Iris pigment epithelial cell (primary cell): ENCODE measurements around the gene NHS.
"Not testable (repeated sequence)": the region's sequence is repeated elsewhere in the genome, so short reads cannot be mapped to it uniquely, and the experiment has no call there.

Source experiments
- DNase-seq: peaks from one replicate; pipeline ENCODE4 v3.0.0-alpha.2; 2011; ENCODE audit warnings: low read depth

The NHS gene

DNA sequence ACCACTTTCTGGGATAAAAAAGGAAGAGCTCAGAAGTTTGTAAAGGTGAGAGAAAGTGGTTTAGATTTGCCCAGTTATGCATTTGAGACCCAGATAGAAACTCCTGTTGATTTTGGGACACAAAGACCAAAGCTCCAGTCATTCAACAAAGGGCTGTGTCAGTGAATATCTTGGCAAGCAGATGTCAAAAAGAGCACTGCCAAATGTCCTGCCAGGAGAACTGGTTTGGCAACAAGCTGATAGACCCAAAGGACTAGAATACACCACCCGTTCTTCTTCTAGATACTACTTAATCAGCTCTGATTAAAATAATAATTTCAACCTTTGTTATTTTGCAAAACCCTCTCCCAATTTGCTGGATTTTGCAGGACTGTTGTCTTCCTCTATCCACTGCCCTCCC is 121.4 kb downstream of the NHS start:
- no peak for DNase-seq

DNA sequence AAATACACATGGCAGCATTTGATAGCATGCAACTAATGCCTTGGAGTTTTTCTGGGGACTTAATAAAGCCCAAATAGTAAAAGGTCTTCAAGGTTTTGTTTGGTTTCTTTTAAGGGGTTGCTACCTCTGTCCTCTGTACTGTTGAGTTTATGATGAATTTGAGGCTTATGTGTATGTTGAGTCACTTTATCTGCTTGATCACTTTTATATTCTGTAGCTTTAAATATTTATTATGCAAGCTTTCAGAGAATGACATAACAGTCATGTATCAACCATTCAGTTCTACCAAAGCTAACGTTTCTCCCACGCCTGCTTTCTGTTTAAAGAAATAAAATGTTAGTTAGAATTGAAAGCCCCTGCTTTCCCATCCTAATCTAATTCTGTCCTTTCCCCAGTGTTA is 122.2 kb downstream of the NHS start:
- no peak for DNase-seq

DNA sequence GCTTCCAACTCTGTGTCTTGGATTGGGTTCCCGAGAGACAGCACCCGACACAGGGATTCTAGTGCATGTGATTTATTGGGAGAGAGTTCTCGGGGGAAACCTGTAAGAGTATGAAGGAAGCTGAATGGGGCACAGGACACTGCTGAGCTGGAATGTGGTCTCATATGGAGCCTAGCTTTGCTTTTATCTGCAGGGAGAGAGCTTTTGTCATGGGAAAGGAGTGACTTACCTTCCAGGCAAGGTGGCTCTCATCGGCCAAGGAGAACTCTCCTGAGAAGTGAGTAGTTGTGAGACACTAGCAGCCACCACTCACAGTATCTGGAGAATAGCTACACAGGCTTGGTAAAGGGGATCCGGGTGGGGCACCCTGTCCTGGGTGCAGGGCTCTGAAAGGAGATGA is 124.5 kb downstream of the NHS start:
- no peak for DNase-seq

DNA sequence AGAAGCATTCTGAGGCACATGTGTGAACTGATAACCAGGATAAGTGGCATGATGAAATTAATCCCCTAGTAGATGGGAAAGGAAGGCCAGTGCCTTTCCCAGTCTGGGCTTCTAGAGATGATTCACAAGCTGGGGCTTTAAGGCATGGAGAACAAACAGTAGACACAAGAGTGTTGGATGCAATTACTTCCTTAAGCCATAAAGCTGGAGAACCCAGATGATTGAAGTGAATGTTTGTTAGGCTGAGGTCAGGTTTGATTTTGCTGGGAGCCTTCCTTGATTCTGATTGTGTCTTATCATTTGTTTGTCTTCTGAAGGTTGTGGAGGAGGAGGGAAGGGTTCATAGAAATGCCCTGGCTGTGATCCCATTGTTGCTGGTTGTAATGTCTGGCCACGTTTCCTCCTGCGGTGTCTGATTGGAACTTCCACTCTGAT is 125.2 kb downstream of the NHS start:
- peak; percentile 33 for DNase-seq

DNA sequence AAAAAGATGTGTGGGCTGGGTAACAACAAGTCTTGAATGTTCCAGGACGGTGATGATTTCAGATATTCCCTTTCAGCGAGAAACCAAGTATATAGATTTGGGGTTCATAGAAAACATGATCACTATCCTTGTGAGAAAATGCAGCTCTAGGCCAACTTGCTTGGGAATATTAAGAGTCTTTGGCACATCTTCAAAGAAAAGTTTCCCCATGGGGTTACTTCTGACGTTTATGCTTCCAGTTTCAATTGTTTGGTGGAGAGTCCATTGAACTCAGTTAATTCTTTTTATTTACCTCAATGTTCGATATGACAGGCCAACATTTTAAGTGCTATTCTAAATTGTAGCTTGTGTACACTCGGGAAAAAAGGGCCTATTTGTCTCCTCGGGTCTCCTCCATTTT is 126.7 kb downstream of the NHS start:
- no peak for DNase-seq

DNA sequence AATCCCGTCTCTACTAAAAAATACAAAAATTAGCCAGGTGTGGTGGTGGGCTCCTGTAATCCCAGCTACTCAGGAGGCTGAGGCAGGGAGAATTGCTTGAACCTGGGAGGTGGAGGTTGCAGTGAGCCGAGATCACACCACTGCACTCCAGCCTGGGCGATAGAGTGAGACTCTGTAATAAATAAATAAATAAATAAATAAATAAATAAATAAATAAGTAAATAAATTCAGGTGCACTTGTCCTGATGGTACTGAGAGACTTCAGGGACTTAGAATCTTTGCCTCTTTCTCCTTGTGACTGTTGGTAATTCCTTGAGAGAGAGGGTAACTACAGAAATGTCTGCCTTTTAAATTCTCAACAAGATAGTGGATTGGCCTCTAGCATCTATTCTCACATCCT is 131.4 kb downstream of the NHS start:
- DNase-seq: not testable (repeated sequence)

DNA sequence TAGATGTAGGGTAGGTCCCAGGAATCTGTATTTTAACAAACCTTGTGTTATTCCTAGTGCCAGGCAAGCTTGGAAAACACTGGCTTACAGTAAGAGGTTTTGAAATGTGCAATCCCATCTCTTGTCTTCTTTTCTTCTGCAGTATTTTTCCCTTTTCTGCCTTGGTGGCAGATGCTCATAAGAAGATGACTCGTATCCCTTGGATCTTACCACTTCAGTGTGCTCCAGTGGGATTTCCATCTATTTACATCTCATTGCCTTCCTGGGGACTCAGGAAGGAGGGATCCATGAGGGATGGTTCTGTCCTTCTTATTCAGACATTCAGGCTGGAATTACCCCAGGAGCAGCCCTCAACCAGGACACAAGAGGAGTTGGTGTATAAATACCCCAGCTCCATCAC is 136.6 kb downstream of the NHS start:
- no peak for DNase-seq

DNA sequence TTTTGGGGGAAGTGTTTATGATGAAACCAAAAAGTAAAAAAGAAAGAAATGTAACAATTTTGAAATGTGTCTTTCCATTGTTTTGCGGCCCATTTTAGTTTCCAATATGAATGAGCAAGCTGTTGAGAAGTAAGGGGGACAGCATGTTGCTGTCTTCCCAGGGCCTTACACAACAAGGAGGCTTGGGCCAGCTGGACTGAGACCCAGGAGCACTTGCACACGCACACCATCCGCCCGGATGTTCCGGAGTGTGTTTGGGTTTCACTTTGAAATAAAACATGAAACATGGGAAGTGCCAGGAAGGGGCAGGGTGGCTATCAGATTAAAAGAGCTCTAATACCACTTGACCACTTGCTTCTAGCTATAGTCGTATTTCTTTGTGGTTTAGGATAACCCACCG is 144.4 kb downstream of the NHS start:
- no peak for DNase-seq

DNA sequence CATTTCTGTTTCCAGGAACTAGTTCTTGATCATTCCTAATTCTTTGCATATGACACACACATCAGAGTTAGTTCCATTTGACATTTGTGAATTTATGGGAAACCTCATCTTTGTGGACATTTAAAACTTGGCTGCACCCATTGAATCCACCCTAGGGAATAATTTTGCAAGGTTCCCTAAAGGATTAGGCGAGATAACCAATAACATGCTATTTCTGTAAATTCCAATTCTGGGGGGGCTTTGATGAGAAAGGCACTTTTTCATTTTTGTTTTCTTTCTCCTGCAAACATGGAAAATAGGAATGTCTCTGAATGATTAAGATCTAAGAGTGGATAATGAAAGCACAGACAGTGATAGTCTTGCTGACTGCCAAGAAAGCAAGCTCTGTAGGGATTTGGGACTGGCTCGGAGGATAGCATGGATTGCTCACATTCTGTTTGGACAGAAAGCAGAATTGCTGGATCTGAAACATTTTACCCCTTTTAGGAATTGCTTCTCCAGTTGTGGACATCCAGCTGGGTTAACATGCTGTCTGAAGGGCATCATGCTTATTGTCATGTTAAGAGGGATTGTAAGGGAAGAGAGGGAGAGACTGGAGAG is 145.1 kb downstream of the NHS start:
- DNase-seq: no peak

DNA sequence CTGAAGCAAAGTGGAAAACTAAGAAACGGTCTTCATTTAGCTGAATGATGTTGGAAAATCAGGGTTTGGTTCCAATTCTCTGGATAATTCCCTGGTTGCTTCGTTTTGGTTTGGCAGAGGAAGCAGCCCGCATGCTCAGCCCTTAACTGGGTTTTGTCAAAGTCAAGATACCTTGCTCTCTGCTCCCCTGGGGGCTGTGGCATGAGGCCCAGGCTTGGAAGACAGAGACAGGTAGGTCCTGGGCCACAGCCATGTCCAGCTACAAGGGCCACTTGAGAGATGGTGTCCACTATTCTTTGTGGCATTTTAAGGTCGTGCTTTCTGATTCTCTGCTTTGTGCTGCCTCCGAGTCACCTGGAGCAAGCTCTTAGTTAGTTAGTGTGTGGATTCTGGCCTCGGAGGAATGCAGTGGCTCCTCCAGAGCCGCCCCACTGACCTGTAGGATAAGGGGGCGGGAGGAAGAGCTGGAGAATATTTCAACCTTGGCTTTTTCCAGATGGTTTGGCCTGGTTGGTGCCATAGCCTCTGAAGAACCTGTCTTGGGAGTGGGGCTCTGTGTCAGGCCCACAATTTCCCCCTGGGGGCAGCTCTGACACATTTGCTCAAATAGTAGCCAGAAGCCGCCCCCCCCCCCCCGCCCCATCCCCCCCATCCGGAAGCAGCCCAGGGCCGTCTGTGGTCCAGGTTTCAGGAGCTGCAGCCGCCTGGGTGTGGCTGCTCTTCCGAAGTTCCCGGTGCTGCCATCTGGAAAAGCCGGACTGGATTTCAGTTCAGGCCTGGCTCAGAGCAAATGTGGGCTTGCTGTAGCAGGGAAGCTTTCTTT is 147.1 kb downstream of the NHS start:
- DNase-seq: peak; percentile 19

DNA sequence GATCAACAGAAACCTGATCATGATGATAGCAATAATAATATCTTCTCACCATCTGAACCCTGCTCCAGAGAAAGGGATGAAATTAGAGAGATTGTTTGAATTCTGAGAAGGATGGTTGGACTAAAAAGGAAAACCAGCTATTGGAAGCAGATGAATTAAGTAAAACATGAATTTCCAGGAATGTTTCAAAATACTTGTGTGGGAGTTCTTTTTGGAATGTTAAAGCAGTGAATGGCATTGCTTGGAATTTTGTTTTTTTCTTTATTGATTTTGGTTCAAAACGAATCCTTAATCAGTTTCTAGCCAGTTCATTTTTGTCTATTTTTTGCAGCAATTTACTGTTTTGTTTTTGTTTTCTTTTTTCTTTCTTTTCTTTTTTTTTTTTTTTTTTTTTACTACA is 150.3 kb downstream of the NHS start:
- no peak for DNase-seq

DNA sequence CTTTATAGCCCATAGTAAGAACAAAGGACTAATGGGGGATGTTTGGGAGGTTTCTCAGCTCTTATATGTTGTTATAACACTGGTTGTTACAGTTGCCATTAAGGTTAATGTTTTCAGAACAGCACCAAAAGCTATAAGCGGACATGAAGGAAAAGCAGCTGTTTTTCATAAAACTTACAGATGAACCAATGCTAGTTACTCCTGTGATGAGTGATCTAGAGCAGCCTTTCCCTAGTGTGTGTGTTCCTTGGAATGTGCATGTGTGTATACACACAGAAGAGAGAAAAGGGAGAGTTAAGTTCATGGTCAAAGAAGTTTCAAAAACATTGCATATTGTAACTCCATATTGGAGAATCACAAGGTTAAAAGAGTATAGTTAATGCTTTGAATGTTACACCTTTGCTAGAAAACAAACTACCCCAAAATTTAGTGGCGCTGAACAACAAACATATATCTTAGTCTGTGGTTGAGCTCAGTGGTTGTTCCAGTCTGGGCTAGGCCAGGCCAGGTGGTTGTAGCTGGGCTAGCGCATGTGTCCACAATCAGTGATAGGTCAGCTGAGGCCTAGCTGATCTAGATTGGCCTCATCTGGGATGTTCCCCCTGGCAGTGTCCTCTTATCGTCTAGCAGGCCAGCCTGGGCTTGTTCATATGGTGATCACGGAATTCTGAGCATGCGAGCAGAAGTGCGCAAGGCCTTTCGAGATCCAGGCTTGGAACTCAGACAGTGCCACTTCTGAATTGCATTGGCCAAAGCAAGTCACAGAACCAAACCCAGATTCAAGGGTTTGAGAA is 151.0 kb downstream of the NHS start:
- no peak for DNase-seq

DNA sequence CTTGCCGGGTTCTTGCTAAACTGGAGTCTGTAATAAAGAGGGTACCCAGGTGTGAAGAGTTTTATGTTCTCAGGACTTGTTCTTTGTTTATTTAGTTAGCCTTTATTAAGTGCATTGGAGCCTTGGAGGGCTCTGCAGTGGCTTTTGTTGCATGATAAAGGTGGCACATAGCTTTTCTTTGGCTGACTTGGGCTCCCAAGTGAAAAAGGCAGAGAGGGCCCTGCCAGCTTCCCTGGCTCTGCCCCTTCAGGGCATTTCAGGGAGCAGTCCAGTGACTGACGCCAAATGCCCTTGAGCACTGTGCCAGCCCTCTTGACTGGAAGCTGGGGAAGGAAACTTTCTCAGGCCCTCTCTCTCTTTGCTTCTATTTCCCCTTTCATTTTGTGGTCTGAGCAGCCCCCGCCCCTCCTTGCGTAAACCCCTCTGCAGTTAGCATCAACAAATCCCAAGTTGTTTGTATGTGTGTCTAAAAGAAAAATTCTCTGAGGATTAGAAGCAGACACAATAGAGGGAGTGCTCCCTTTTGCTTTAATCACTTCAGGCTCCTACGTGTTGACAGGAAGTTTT is 152.2 kb downstream of the NHS start:
- DNase-seq: no peak

DNA sequence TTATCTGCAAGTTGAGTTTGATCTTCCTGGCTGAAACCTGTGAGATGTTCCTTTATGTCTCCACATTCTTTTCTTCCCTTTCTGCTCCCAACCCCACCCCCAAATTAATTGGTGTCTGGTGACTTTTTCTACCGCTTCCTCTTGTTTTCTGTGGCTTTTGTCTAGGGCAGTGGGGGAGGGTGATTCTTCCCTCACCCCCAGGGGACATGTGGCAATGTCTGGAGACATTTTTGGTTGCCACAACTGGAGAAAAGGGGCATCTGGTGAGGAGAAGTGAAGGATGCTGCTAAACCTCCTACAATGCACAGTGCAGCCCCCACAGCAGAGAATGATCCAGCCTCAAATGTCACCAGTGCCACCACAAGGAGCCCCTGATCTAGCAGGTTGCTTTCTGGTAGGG is 152.9 kb downstream of the NHS start:
- DNase-seq: no peak

DNA sequence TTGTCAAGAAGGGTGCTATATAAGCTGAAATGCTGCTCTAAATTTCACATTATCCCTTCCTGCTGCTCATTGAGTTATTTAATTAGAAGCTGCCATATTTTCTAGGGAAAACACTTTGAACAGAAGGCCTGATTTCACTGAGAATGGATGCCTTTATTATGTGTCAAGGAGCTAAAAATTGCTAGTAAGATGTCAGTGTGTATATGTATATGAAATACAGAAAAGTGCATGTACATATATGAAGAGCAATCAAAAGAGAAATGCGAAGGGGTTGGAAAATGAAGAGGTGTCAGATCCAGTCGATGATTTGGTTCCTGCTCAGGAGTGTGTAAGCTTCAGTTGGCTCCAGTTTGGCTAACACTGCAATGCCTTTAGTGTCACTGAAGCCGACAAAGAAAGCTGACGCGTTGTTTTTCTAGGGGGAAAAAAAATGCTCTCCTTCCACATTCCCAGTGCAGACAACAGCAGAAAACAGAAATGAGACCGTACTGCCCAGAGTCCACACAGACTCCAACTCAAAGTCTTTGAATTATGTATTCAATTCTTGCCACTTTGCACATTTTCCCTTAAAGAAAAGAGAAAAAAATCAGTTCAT is 154.2 kb downstream of the NHS start:
- no peak for DNase-seq

DNA sequence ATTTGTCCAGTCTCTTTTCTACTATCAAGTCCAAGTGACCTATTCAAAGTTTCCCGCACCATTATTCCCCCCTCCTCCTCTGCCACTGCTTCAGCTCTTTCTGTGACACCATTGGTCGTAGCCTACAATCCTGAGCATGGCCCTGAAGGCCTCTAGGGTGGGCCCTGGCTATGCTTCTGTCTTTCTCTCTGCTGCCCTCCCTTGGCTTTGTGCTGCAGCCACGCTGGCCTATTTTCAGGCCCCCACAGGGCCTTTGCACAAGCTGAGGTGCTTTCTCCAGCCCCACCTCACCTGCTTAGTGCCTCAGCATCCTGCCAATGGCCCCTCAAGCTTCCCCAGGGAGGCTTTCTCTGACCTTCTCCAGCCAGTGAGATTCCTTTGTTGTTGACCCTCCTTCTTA is 156.5 kb downstream of the NHS start:
- no peak for DNase-seq

DNA sequence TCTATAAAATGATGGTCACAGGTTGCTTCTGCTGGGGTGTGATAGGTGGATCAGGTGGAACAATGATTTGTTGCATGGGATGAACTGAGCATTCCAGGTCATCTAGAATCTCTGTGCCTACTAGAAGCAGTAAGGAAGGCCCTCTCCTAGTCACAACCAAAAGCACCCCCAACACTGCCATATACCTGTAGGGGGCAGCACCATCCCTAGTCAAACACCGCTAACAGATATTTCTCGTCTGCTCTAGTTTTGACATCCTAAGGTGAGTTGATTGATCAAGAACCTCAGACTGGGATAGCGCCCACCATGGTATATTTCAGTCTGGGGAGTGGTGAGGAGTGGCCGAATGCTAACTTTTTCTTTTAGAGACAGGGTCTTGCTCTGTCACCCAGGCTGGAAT is 160.2 kb downstream of the NHS start:
- DNase-seq: peak; percentile 26

DNA sequence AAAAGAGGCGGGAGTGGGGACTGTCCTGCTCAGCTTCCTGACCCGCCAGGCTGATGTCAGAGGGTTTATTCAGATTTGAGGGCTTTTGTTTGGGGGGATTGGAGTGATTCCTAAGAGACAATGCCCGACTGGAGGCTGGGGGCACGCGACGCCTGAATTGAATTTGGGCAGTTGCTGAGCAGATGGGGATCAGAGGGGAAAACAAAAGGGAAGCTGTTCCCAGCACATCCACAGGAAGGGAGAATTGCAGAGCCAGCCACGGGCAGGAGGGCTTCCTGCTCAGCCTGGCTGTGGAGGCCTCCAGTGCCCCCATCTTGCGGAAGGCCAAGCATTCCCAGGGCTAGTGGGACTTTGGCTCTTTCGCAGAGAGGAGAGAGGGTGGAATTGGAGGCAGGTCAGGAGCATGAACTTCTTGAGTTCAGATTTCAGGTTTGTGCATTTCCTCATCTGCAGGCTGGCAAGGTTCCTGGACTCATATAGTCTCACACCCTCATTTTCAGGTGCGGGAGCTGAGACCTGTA is 162.8 kb downstream of the NHS start:
- DNase-seq: no peak

DNA sequence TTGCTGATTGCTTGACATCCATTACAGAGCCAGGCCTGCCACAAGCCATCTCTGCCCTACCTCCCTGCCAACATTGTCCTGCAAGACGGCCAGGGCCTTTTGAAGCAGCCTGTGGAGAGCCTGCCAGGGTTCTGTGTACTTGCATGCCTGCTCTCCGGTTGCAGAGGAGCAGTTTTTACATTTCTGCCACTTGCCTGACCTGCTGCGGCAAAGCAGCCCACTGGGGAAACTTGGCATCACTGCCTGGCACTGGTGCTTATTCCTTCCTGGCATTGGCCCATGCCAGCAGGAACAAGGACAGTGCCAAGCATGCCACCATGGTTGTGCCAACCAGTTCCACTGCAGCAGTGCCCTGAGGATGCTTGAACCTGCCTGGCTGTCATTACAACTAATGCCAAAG is 167.1 kb downstream of the NHS start:
- no peak for DNase-seq

DNA sequence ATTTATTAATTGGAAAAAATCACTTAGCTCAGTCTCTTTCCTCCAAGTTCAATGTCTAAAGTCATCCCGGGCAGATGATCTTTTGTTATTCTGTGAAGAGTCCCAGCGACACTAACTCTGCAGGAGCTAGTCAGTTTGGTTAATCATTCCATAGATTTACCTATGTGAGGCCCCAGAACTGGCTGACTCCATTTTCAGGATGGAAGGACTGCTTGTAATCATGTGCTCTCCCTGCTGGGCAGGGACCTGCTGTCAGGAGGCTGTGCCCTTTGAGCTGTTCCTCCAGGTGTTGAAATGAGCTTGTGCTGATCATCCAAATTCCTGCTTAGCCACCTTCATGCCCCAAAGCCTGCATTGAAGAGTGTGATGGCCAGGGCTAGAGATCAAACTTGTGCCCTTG is 169.8 kb downstream of the NHS start:
- no peak for DNase-seq

DNA sequence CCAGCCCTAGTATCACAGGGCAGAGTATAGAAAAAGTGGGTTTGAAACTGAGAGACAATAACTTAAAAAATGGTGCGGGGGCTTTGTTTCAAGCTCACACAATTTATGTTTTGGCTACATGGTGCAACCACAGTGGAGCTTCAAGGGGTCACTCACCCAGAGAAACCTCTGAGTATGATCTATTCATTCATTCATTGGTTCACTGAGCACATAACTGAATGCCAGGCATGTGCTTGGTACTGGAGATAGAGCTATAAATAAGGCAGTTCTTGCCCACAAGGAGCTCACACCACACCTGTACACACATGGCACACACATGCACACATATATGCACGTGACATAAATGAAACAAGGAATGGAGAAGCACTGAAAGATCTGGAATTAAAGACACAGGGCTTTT is 171.4 kb downstream of the NHS start:
- no peak for DNase-seq

DNA sequence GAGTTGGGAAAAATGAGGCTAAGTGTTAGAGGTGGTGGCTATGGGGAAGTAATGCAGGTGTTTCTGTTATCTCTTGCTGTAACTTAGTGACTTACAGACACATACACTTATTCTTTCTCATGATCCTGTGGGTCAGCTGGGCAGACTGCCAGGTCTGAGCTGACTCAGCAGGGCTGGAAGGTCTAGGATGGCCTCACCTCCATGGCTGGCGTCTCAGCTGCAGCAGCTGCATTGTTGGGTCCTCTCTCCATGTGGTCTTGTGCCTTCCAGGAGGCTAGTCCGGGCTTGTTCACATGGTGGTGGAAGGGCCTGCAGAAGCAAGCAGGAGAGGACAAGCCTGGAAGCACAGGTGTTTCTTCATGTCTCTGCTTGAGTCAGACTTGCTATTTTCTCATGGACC is 172.7 kb downstream of the NHS start:
- peak; percentile 86 for DNase-seq
